Measurements from ENCODE around the gene PCSK7.

The PCSK7 gene

GRCh38 chr11:117159892-117160291, 72.0 kb downstream of the PCSK7 start:
- no peak for TF ChIP-seq ZFX (IDR thresholded peaks at IDR 0.05)
- H3K27ac ChIP-seq: no peak overlapping the region

GRCh38 chr11:117157507-117157906, 74.4 kb downstream of the PCSK7 start:
- no peak for TF ChIP-seq ZFX (IDR thresholded peaks at IDR 0.05)
- no peak for TF ChIP-seq CTCF (conservative IDR thresholded peaks at IDR 0.05)

GRCh38 chr11:117154468-117154867, 77.4 kb downstream of the PCSK7 start:
- TF ChIP-seq ZFX (IDR thresholded peaks at IDR 0.05) (no peak), CTCF (conservative IDR thresholded peaks at IDR 0.05) (no peak)
- H3K27ac ChIP-seq: no peak overlapping the region

More at GRCh38 chr11:117157507-117157906, 74.4 kb downstream of the PCSK7 start:
- no peak overlapping the region for H3K27ac ChIP-seq
